Upper lobe of left lung (tissue), 6 donors: ENCODE measurements around the gene ARL5C. TPM values are rescaled to one million over a fixed set of nuclear protein-coding genes. Genes with fewer than 3 reads are reported as not detected.
A peak's percentile ranks its signal among the peaks of the same experiment; 100 is the strongest.

Experiments used
- ATAC-seq, 2 donors: fragments of 200-7000 bp; cut with Tn5 transposase; one replicate each; pipeline ENCODE4 v1.9.1; 2022; ENCODE audit warnings: mild to moderate bottlenecking in 2 of 2, moderate library complexity in 2 of 2; ENCODE audit not compliant: low FRiP score in 2 of 2
- DNase-seq, 2 donors: peaks; one replicate each; pipeline ENCODE4 v3.0.0-alpha.2; 2019 to 2020
- H3K27ac ChIP-seq, 4 donors: fragments of 200-600 bp; sonication (generic); one replicate each; pipeline ENCODE4 v1.5.1; 2016 to 2019
- H3K27me3 ChIP-seq, 4 donors: fragments of 200-600 bp; sonication (generic); one replicate each; pipeline ENCODE4 v1.5.1; 2017 to 2019
- H3K36me3 ChIP-seq, 4 donors: fragments of 200-600 bp; sonication (generic); one replicate each; pipeline ENCODE4 v1.5.1; 2016 to 2019
- H3K4me1 ChIP-seq, 4 donors: fragments of 200-600 bp; sonication (generic); one replicate each; pipeline ENCODE4 v1.5.1; 2018 to 2019
- H3K4me3 ChIP-seq, 4 donors: fragments of 200-600 bp; sonication (generic); one replicate each; pipeline ENCODE4 v1.5.1; 2017 to 2019; ENCODE audit warnings: mild to moderate bottlenecking in 2 of 4, moderate library complexity in 1 of 4
- H3K9me3 ChIP-seq, 4 donors: fragments of 200-600 bp; sonication (generic); one replicate each; pipeline ENCODE4 v1.5.1; 2018 to 2019
- EP300 ChIP-seq, 4 donors: sonication (generic); formaldehyde crosslinking; IDR thresholded peaks; one replicate each; pipeline ENCODE4 v1.5.1; 2017; ENCODE audit warnings: antibody characterized with exemption in 4 of 4, control low read depth in 2 of 4
- POLR2A ChIP-seq, 4 donors: fragments of 450-650 bp; IDR thresholded peaks; one replicate each; pipeline ENCODE4 v1.5.1; 2016 to 2017; ENCODE audit warnings: antibody characterized with exemption in 4 of 4, mild to moderate bottlenecking in 2 of 4
- POLR2AphosphoS5 ChIP-seq, 2 donors: sonication (generic); formaldehyde crosslinking; IDR thresholded peaks; one replicate each; pipeline ENCODE4 v1.5.1; 2017; ENCODE audit warnings: antibody characterized with exemption in 2 of 2
- WGBS, 2 donors: methylation state at CpG; one replicate each; pipeline ENCODE4 v1.1.5; 2017 to 2018; 5-methylcytosine and 5-hydroxymethylcytosine counted together
- total RNA-seq, 6 donors: library from RNA; depleted of rRNA in 4 of 6; stranded (reverse); fragments of >200 nt in 4 of 6; gene quantifications; one replicate each; pipeline versions ENCODE4 v1.1.0 to v1.2.1, GENCODE V29; 2016 to 2021
- TF ChIP-seq, protein P1 (sequence below), 6 experiments: fragments of 450-650 bp in 4 of 6; fragments of 200-600 bp in 2 of 6; sonication (generic) in 2 of 6; IDR thresholded peaks; one replicate each; pipeline ENCODE4 v1.5.1; 2016 to 2019; ENCODE audit warnings: antibody characterized with exemption in 6 of 6
- donor health status: DM: no; HTN: no; CAD: no; lungs with moderate emphysema.
- donor health status: DM: no; HTN: yes; CAD: no; lungs with severe emphysema.

The ARL5C gene
- total RNA-seq, 6 donors from 2014 or later, result 0.39 TPM; not detected in 5

DNA sequence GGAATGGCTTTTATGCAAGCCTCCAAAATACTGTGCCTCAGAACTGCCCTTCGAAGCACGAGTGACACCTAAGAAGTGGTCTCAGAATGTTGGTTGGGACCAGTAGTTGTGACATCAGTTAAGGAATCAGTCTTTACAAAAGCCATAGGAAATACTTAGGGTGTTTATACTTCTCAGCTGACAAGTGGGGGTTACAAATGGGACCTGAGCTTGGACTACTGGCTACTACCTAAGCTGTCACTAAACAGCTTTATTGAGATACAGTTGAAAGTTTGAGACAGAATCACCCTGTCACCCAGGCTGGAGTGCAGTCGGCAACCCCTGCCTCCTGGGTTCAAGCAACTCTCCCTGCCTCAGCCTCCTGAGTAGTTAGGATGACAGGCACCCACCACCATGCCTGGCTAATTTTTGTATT lies 39.2 kb upstream of the ARL5C start:
- Histone ChIP-seq H3K36me3 (peaks cover 38 to 42% (median 40%) of the 10 kb centered on the region in 4 donors), H3K27ac (no peak overlapping the region), H3K9me3 (no peaks in the 10 kb centered on the region), H3K4me3 (no peak overlapping the region), H3K27me3 (peaks cover 0 to 6% (median 0%) of the 10 kb centered on the region in 4 donors), H3K4me1 (peaks cover 31 to 47% (median 35%) of the 10 kb centered on the region in 4 donors)
- WGBS, 2 donors, result 81 to 89% methylated on average over 3 of the region's 3 CpGs
- DNase-seq (no peak), ATAC-seq (no peak)
- no peak for TF ChIP-seq EP300 (IDR thresholded peaks at IDR 0.05)
- TF ChIP-seq POLR2A (IDR thresholded peaks at IDR 0.05), result no peak
- TF ChIP-seq POLR2AphosphoS5 (IDR thresholded peaks at IDR 0.05), result no peak
- TF ChIP-seq, protein P1, sequence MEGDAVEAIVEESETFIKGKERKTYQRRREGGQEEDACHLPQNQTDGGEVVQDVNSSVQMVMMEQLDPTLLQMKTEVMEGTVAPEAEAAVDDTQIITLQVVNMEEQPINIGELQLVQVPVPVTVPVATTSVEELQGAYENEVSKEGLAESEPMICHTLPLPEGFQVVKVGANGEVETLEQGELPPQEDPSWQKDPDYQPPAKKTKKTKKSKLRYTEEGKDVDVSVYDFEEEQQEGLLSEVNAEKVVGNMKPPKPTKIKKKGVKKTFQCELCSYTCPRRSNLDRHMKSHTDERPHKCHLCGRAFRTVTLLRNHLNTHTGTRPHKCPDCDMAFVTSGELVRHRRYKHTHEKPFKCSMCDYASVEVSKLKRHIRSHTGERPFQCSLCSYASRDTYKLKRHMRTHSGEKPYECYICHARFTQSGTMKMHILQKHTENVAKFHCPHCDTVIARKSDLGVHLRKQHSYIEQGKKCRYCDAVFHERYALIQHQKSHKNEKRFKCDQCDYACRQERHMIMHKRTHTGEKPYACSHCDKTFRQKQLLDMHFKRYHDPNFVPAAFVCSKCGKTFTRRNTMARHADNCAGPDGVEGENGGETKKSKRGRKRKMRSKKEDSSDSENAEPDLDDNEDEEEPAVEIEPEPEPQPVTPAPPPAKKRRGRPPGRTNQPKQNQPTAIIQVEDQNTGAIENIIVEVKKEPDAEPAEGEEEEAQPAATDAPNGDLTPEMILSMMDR (IDR thresholded peaks at IDR 0.05), result no peak

DNA sequence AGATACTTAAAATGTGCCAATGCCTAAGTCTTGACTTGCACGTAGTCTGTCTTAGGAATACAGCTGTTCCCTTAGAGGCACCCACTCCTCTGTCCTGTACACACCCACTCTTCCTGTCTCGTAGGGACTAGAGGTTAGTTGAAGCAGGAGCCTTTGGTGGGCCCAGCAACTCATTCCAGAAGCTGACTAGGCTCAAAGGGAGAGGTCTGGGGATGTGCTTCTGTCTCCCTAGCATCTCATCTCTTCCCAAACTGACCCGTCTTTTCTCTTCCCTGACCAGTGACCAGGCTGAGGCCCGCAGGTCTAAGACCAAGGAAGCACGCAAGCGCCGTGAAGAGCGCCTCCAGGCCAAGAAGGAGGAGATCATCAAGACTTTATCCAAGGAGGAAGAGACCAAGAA lies 38.3 kb upstream of the ARL5C start:
- DNase-seq, result no peak
- TF ChIP-seq POLR2A (IDR thresholded peaks at IDR 0.05) (no peak), POLR2AphosphoS5 (IDR thresholded peaks at IDR 0.05) (no peak)
- TF ChIP-seq, protein P1 (IDR thresholded peaks at IDR 0.05), result no peak
- no peaks in the 10 kb centered on the region for H3K9me3 ChIP-seq
- H3K27ac ChIP-seq, result no peak overlapping the region
- 83 to 87% methylated on average over 8 of the region's 8 CpGs for WGBS, 2 donors
- H3K4me1 ChIP-seq, result peaks cover 27 to 41% (median 30%) of the 10 kb centered on the region in 4 donors
- ATAC-seq, result no peak
- no peak overlapping the region for H3K4me3 ChIP-seq
- peaks cover 38 to 42% (median 40%) of the 10 kb centered on the region in 4 donors for H3K36me3 ChIP-seq
- H3K27me3 ChIP-seq, result no peaks in the 10 kb centered on the region

DNA sequence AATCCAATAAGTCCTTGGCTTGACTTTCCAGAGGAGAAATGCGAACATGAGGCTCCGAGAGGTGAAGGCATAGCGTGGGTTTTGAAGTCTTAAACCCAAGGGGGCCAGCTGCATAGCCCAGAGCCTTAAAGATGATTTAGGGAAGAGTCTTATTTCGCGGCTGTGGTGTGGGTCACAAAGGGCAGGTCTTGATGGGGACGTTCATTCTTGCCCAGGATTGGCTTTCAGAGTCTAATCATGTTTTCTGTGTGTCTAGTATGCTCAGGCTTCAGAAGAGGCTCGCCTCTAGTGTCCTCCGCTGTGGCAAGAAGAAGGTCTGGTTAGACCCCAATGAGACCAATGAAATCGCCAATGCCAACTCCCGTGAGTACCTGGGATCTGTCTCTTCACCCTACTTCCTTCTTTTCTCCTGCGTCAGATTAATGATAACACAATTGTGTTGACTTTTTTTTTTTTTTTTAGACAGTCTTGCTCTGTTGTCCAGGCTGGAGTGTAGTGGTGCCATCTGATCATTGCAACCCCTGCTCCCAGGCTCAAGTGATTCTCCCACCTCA lies 35.1 kb upstream of the ARL5C start:
- H3K9me3 ChIP-seq, result no peaks in the 10 kb centered on the region
- TF ChIP-seq, protein P1 (IDR thresholded peaks at IDR 0.05), result no peak
- TF ChIP-seq POLR2A (IDR thresholded peaks at IDR 0.05) (no peak), EP300 (IDR thresholded peaks at IDR 0.05) (no peak), POLR2AphosphoS5 (IDR thresholded peaks at IDR 0.05) (no peak)
- 36 to 38% methylated on average over 11 of the region's 11 CpGs for WGBS, 2 donors
- H3K27me3 ChIP-seq, result no peaks in the 10 kb centered on the region
- H3K27ac ChIP-seq, result peak overlapping the region; percentile 95 to 99 (median 98)
- H3K4me3 ChIP-seq, result peak overlapping the region; percentile 57 to 97 (median 86)
- DNase-seq (no peak), ATAC-seq (no peak)
- peaks cover 38 to 42% (median 40%) of the 10 kb centered on the region in 4 donors for H3K36me3 ChIP-seq
- peaks cover 35 to 54% (median 43%) of the 10 kb centered on the region in 4 donors for H3K4me1 ChIP-seq

DNA sequence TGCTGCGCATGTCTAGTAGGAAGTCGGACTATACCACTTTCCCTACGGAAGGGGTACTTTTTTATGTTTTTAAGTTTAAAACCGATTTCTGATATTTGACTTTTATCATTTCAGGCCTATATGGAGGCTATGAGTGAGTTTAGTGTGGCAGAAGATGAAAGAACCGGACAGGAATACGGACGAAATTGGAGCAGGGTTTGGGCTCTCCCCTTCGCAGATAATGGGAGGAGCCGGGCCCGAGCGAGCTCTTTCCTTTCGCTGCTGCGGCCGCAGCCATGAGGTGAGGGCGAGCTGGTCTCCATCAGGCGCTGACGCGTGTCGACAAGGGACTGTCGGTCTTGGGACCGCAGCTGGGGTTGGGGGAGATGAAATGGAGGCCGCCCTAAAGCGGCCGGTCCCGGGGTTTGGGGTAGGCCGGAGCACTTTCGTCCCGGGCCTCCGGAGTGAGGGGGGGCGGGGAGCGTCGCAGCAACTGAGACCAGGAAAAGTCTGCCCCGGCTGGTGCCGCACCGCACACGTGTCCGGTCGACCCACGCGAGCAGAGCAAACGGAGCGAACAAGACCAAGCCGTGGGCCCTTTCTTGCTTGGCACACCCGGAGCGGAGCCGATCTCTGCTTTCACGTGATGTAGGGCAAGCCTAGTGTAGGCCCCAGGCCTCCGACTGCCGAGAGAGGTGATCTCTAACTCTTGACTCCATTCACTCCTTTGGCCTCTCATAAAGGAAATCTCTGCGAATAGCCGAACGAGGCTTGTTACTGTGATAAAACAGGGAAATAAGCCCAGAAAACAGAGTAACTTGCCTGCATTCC lies 34.3 kb upstream of the ARL5C start, which contains the start of gene RPL19:
TSS of gene RPL19 (plus strand) at position 214 of the 810 bp plus-strand sequence. CDS start at position 276, 62 bp downstream.
- ATAC-seq, result peak; percentile 79 to 86
- TF ChIP-seq POLR2A (IDR thresholded peaks at IDR 0.05) (peak; percentile 5 to 86 (median 71)), POLR2AphosphoS5 (IDR thresholded peaks at IDR 0.05) (peak; percentile 73 to 76), EP300 (IDR thresholded peaks at IDR 0.05) (no peak)
- TF ChIP-seq, protein P1 (IDR thresholded peaks at IDR 0.05), result peak in 1 of 6 experiments; percentile 3
- H3K27me3 ChIP-seq, result no peaks in the 10 kb centered on the region
- H3K9me3 ChIP-seq, result no peaks in the 10 kb centered on the region
- H3K4me3 ChIP-seq, result peak within 1 kb of the TSS; percentile 57 to 97 (median 86)
- peaks cover 37 to 61% (median 49%) of the 10 kb centered on the region in 4 donors for H3K4me1 ChIP-seq
- DNase-seq, result peak; percentile 71 to 90
- H3K36me3 ChIP-seq, result peaks cover 38 to 42% (median 40%) of the 10 kb centered on the region in 4 donors
- WGBS, 2 donors, result 0% methylated on average over 19 to 34 of the region's 52 CpGs
- H3K27ac ChIP-seq, result peak within 1 kb of the TSS; percentile 95 to 99 (median 98)
